ENCODE data around the gene DNAL4.

DNAL4 gene

DNA sequence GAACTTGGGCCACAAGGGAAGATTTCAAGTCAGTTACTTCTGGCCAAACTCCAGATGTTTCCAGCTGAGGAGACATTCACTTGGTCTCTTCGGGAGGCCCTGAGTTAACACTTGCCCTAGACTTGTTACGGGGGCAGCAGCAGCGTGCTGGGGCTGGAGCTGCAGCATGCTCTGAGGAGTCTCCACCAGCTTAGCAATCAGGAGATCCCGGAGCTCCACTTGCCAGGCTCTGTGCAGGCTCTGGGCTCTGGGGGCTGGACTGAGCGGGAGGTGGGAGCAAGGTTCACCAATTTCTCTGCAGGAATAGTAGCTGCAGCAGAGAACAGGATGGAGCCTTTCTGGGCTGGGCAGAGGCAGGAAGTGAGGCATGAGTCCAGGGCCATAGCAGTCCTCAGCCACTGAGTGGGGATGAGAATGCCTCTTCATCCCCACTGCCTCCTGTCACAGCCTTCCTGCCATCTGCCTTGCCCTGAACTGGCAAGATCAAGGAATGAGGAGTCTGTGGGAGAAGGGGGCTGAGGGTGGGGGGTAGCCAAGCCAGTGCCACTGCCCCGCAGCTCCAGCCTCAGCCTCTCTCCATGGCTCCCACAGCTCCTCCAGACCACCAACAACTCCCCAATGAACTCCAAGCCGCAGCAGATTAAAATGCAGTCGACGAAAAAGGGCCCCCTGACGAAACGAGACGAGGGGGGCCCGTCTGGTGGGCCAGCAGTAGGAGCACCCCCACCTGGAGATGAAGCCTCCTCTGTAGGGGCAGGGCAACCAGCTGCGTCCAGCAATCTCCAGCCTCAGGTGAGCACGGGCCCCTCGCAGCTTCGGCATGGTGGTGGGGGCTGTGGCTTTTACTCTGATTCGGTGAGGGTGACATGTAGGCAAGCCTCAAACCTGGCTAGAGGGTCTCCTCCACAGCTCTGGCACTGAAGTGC, 64.8 kb downstream of the DNAL4 start:
- Histone ChIP-seq H3K4me3 (ENCODE audit: low read depth, low read length) (no peak overlapping the region), H3K36me3 (peaks cover 100% of the 10 kb centered on the region), H3K9me3 (ENCODE audit: severe bottlenecking) (no peaks in the 10 kb centered on the region), H3K27me3 (ENCODE audit: insufficient read depth, low read depth, severe bottlenecking) (no peaks in the 10 kb centered on the region), H3K27ac (no peak overlapping the region)
- DNase-seq: no peak
- TF ChIP-seq, protein P1, sequence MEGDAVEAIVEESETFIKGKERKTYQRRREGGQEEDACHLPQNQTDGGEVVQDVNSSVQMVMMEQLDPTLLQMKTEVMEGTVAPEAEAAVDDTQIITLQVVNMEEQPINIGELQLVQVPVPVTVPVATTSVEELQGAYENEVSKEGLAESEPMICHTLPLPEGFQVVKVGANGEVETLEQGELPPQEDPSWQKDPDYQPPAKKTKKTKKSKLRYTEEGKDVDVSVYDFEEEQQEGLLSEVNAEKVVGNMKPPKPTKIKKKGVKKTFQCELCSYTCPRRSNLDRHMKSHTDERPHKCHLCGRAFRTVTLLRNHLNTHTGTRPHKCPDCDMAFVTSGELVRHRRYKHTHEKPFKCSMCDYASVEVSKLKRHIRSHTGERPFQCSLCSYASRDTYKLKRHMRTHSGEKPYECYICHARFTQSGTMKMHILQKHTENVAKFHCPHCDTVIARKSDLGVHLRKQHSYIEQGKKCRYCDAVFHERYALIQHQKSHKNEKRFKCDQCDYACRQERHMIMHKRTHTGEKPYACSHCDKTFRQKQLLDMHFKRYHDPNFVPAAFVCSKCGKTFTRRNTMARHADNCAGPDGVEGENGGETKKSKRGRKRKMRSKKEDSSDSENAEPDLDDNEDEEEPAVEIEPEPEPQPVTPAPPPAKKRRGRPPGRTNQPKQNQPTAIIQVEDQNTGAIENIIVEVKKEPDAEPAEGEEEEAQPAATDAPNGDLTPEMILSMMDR (IDR thresholded peaks at IDR 0.05; ENCODE audit: low read depth, low read length): no peak

Data from WERI-Rb-1 (cell line).